CD4-positive, alpha-beta T cell treated with Interleukin-15 for 1 hour (primary cell): ENCODE measurements around the gene RIC1.
"Not testable (repeated sequence)": the region's sequence is repeated elsewhere in the genome, so short reads cannot be mapped to it uniquely, and the experiment has no call there.

ENCODE experiments used
- DNase-seq: peaks from one replicate; pipeline ENCODE4 v3.0.0-alpha.2; 2020

Gene RIC1

GRCh38 chr9:5671711-5672353 is 42.9 kb downstream of the RIC1 start:
- no peak for DNase-seq

DNA sequence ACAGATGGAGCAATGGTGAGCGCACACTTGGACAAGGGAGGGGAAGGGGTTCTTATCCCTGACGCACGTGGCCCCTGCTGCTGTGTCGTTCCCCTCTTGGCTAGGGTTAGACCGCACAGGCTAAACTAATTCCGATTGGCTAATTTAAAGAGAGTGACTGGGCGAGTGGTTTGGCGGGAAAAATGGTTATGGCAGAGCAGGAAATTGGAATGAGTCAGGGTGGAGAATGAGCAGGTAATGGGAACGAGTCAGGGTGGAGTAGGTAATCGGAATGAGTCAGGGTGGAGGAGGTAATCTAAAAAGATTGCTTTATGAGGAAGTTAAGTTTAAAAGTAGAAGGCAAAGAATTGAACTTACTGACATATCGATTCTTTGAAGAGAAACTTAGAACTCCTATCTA is 46.1 kb downstream of the RIC1 start:
- DNase-seq: not testable (repeated sequence)

- not testable (repeated sequence) for DNase-seq
Measured at GRCh38 chr9:5683591-5683990, 54.7 kb downstream of the RIC1 start.

DNA sequence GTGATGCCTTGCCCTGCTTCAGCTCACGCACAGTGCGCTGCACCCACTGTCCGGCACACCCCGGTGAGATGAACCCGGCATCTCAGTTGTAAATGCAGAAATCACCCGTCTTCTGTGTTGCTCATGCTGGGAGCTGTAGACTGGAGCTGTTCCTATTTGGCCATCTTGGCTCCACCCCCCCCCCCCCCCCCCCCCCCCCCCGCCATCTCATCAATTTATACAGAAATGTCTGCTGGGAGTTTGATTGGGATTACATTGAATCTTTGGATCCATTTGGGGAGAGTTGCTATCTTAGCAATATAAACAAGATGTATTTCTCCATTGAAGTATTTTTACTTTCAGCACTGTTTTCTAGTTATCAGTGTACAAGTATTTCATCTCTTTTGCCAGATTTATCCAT is 55.2 kb downstream of the RIC1 start:
- no peak for DNase-seq

- DNase-seq: no peak
Measured at GRCh38 chr9:5688109-5688508, 59.2 kb downstream of the RIC1 start.

DNA sequence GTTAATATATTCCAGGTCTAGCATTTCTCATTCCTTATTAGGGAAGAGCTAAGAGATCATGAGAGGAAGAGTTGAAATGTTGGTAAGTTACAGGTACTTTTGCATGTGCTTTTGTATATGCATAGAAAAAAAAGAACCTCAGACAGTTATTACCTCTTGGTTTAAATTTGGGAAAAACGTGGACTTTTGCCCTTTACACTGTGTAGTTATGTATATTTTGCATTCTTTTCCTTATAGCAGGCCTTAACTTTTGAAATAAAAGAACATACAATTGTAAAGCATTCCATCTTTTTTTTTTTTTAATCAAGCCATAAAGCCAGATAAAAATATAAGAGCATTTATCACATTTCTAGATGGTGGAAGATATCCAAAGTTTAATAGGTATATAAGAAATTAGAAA is 61.4 kb downstream of the RIC1 start:
- DNase-seq: no peak

- no peak for DNase-seq
Measured at GRCh38 chr9:5695860-5696259, 67.0 kb downstream of the RIC1 start.

DNA sequence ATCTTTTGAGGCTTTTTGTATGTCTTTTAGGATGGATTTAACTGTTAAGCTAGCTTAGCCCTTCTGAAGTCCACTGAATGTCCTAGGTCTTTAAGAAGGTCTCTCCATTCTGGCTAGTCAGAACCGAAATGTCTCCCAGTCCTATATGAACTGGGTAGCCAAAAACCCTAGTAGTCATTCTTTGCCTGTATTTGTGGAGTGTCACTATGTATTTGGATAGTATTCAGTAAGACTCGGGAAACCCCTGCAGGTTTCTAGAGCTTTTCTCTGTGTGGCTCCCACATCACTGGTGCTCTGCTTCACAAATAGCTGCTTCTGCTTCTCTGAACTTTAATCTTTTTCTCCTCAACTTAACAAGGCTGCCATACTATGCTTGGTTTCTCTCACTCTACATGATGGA is 68.0 kb downstream of the RIC1 start:
- DNase-seq: no peak

DNA sequence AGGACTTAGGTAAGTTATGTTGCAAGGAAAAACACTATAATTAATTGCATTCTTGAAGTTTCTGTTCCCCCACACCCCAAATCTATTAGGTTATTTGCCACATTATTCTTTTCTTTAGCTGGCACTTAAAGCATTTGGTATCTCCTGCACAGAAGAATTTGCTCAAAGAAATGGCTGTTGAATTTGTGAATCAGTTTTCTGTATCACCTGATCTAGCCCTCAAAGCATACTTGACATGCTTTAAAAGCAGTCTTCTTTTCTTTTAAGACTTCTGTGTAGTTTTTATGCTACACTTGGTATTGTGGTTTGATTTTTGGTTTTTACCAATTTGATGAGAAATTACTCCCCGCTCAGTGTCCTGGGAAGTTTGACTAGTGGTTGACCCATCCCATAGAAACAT is 69.1 kb downstream of the RIC1 start:
- DNase-seq: no peak

DNA sequence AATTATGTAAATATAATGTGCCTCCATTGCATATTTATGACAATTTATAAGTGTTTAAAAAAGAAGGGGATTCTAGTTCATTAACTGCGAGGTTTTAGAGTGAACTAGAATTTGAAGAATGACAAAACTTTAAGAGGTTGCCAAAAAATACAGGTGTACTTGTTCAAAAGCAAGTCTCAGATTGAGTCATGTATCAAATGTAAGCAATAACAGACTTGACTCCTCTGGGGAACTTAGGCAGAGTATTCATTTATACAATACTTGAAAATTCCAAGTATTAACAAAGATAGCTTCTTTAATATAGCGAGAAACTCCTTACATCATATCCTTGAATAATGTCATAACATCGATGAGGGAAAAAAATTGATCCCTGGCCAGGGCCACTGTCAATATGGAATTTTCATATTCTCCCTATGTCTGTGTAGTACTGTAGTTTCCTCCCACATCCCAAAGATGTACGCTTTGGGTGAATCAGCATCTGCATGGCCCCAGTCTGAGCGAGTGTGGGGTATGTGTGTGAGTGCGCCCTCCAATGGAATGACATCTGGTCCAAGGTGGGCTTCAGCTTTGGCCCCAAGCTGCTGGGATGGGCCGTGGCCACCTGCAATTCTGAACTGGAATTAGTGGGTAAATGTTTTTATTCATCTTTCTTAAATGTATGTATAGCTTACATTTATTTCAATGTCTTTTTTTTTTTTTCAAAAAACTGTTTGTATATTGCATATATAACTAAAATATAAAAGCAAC is 70.1 kb downstream of the RIC1 start:
- no peak for DNase-seq

DNA sequence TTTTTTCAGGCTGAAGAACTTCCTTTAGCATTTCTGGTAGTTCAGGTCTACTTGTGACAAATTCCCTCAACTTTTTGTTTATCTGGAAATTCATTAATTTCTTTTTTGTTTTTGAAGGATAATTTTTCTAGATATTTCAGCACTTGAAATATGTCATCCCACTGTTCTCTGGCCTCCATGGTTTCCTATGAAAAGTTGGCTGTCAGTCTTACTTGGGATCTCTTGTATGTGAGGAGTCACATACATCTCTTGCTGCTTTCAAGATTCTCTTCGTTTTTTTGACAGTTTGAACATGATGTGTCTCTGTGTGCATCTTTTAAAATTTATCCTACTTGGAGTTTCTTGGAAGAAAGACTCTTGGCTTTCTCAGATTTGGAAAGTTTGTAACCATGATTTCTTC is 79.5 kb downstream of the RIC1 start:
- DNase-seq: no peak

- no peak for DNase-seq
Measured at GRCh38 chr9:5712651-5713390, 83.9 kb downstream of the RIC1 start.

DNA sequence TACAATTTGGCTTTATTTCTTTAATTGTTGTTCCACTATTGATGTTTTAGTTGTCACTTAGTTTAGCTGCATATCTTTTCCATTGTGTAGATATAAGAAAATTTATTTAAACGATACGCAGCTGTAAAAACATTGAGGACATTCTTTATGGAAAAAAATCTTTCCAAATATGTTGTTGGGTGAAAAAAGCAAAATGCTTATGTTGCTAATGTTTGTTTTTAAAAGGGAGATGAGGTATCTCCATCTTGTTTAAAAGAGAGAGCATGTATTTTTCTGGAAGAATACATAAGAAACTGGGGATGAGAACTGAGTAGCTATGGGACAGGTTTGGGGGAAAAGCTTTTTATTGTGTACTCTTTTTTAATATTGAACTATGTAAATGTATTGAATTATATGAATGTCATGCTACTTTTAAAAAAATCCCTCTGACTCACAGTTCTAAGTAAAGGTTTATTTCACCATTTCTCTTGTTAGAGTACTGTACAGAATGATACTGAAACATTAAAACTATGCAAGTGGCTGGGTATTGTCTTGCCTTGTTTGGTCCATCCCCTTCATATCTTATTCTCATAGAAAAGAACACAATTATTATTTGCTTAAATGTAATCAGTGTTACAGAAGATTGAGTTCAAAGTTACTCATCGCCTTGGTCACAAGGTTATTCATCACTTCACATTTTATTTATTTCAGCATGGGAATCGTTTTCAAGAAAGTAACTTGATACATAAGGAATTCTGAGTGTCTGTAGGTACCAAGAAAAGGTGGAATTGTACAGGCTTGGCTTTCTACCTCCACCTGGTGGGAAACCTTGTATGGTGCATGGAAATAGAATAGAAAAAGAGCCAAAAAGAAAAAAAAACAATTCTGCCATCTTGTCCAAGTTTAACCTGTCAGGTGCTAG is 85.8 kb downstream of the RIC1 start:
- no peak for DNase-seq

DNA sequence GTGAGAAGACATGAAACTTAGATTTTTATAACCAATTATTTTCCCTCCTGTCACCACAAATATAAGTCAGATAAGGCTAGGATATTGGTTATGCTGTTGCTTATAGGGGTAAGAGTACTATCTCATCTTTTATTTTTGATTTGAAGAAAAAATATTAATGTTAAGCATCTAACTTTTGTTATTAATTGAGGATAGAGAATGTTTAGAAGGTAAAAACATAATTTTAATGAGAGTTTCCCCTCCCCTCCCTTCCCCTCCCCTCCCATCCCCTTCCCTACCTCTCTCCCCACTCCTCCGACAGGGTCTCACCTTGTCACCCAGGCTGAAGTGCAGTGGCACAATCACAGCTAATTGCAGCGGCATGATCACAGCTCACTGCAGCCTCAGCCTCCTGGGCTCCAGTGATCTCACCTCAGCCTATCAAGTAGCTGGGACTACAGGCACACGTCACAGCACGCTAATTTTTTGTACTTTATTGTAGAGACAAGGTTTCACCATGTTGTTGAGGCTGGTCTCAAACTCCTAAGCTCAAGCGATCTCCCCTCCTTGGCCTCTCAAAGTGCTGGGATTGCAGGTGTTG is 86.7 kb downstream of the RIC1 start:
- no peak for DNase-seq

DNA sequence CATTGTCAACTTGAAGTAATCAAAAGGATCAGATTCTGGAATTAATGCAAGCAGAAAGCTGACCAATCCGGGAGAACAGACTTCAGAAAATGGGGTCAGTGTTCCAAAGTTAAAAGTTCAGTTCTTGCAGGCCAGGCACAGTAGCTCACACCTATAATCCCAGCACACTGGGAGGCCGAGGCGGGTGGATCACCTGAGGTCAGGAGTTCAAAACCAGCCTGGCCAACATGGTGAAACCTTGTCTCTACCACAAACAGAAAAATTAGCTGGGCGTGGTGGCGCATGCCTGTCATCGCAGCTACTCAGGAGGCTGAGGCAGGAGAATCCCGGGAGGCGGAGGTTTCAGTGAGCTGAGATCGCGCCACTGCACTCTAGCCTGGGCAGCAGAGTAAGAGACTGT is 88.5 kb downstream of the RIC1 start:
- DNase-seq: not testable (repeated sequence)

DNA sequence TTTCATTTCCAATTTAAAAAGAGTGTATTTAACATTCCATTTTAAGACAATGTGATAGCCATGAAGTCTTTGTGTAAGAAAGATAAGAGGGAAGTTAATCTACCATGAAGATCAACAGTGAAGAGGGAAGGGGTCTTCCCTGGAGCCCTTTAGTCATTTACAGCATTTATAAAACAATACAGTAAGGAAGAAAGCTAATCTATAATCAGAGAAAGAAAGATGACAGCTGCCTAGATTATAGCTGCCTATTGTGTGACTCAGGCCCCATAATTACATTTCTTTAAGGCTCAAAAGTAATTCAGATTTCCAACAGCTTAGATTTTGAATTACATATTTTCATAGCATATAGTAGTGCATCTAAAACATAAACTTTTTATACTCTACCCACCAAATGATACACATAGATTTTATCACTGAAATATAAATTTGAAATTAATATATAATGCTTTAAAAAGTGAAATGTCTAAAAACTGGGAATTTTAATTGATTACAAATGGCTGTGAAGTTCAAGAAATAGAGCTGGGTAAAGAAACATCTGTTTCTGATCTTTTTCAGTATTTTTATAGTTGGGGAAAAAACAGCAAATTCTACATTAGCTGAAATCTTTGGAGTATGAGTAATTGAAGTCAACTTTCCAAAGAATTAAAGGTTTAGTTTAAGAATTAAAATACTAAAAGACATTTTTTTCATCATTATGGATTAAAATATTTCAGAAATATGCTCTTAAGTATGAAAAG is 89.6 kb downstream of the RIC1 start:
- no peak for DNase-seq

GRCh38 chr9:5719100-5719926 is 90.4 kb downstream of the RIC1 start:
- no peak for DNase-seq

DNA sequence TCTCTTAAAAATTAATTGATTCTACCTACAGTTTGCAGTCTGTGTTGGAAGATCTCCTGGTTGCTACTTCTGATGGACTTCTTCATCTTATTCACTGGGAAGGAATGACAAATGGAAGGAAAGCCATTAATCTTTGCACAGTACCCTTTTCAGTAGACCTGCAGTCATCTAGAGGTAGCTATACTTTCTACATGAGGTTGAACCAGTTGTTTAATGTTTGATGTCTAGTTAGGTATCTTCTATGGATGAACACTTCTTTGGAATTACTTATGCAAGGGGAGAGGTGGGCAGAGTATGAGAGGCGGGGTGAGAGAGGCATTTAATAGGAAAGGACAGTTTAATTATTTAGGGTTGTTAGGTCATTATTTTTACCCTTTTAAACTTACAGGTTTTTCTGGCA is 91.2 kb downstream of the RIC1 start:
- DNase-seq: no peak

DNA sequence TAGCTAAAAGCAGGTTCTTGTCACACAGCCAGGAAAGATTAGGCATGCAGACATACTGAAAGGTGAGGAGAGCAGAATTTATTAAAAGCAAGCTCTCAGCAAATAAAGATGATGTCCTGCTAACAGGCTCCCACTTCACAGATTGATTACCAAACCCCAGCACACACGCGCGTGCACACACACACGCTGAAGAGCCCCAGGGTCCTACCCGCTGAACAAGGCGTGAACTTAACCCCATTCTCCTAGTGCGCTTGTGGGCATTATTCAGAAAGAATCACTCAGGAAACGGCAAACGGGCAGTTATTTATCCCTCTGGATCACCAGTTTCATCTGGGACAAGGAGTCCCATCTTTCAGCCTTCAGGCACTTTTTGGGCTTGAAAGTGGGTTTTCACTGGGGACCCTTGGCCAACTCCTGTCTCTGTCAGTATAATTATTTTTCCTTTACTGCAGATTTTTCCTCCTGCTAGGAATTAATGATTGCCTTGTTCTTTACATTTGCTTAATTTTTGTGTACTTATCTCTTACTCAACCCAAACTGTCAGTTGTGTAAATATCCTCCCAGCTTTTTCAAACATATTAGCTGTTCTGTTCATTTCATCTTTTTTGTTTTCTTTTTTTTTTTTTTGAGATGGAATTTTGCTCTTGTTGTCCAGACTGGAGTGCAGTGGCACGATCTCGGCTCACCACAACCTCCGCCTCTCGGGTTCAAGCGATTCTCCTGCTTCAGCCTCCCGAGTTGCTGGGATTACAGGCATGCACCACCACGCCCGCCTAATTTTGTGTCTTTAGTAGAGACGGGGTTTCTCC is 92.6 kb downstream of the RIC1 start:
- DNase-seq: no peak

DNA sequence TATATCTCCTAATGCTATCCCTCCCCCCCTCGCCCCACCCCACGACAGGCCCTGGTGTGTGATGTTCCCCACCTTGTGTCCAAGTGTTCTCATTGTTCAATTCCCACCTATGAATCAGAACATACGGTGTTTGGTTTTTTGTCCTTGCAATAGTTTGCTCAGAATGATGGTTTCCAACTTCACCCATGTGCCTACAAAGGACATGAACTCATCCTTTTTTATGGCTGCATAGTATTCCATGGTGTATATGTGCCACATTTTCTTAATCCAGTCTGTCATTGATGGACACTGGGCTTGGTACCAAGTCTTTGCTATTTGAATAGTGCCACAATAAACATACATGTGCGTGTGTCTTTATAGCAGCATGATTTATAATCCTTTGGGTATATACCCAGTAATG is 93.8 kb downstream of the RIC1 start:
- not testable (repeated sequence) for DNase-seq
